Adrenal gland (tissue), 5 donors: ENCODE measurements around the gene STK32A.

Source experiments
- POLR2A ChIP-seq, 2 donors: fragments of 450-650 bp; IDR thresholded peaks; one replicate each; pipeline ENCODE4 v1.6.1; 2017; ENCODE audit warnings: antibody characterized with exemption in 2 of 2, mild to moderate bottlenecking in 2 of 2, moderate library complexity in 1 of 2
- TF ChIP-seq, protein P1 (sequence below), 6 experiments: fragments of 450-650 bp in 4 of 6; fragments of 200-600 bp in 2 of 6; sonication (generic) in 1 of 6; IDR thresholded peaks; 1 replicate in 5 of 6; 2 replicates in 1 of 6; pipeline versions ENCODE4 v1.5.1 to v1.8.0; 2016 to 2021; ENCODE audit warnings: antibody characterized with exemption in 6 of 6, mild to moderate bottlenecking in 2 of 6, moderate library complexity in 1 of 6
- donor health status: DM: no; HTN: no; CAD: no.

DNA sequence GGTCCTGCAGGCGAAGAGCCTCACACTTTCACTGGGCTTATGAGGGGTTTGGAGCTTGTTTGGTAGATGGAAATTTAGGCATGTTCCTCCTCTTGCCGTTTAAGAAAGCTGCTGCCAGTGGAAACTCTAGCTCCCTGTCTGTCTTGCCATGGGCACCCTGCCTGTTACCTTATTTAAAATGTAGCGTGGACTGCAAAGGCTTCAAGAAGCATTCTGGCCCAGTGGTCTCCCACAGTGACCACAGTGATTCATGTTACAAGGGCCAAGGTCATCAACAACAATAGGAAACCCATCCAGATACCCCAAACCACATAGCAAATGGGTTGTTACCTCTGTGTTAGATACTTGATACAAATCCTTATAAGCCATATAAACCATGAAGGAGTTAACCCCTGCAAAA lies 178.4 kb downstream of the STK32A start:
- TF ChIP-seq, protein P1, sequence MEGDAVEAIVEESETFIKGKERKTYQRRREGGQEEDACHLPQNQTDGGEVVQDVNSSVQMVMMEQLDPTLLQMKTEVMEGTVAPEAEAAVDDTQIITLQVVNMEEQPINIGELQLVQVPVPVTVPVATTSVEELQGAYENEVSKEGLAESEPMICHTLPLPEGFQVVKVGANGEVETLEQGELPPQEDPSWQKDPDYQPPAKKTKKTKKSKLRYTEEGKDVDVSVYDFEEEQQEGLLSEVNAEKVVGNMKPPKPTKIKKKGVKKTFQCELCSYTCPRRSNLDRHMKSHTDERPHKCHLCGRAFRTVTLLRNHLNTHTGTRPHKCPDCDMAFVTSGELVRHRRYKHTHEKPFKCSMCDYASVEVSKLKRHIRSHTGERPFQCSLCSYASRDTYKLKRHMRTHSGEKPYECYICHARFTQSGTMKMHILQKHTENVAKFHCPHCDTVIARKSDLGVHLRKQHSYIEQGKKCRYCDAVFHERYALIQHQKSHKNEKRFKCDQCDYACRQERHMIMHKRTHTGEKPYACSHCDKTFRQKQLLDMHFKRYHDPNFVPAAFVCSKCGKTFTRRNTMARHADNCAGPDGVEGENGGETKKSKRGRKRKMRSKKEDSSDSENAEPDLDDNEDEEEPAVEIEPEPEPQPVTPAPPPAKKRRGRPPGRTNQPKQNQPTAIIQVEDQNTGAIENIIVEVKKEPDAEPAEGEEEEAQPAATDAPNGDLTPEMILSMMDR (IDR thresholded peaks at IDR 0.05) = no peak
- no peak for TF ChIP-seq POLR2A (IDR thresholded peaks at IDR 0.05)
